IMR-90 (cell line): ENCODE data around the gene CAPS2. TPM values are rescaled to one million over a fixed set of nuclear protein-coding genes. Genes with fewer than 3 reads are reported as not detected.

ENCODE experiments used
- ATAC-seq: fragments of 200-7000 bp; cut with Tn5 transposase; 2 replicates; pipeline ENCODE4 v1.9.1; 2020; ENCODE audit warnings: low read depth, mild to moderate bottlenecking, moderate library complexity
- BruUV-seq: library from RNA; stranded (reverse); fragments of 400-500 nt; replicated peaks from 2 replicates; lab custom pipeline; 2021; lab: Mats Ljungman, UMichigan
- CTCF ChIA-PET: fragments of 300-600 bp; formaldehyde crosslinking; extraction: SDS; loops from one replicate; lab custom pipeline; 2021; ENCODE audit warnings: antibody characterized with exemption; lab: Yijun Ruan, JAX
- POLR2A ChIA-PET: fragments of 300-600 bp; sonication (Branson Sonifier 250); formaldehyde crosslinking; loops from one replicate; lab custom pipeline; 2022; ENCODE audit warnings: antibody characterized with exemption; ENCODE audit not compliant: unreplicated experiment; lab: Charles Lee
- DNase-seq: peaks from one replicate; pipeline ENCODE4 v3.0.0; 2013
- H2AFZ ChIP-seq: replicated peaks from 2 replicates; pipeline ENCODE3; 2013; ENCODE audit warnings: low read length, mild to moderate bottlenecking; ENCODE audit not compliant: poor library complexity
- H2AK5ac ChIP-seq: 2 replicates; pipeline ENCODE4 v1.6.1; 2013; ENCODE audit warnings: low read depth, low read length, inconsistent platforms
- H2AK9ac ChIP-seq: replicated peaks from 2 replicates; pipeline ENCODE3; 2013; ENCODE audit warnings: mild to moderate bottlenecking, low read depth, low read length, moderate library complexity; ENCODE audit not compliant: poor library complexity
- H2BK120ac ChIP-seq: 2 replicates; pipeline ENCODE4 v1.6.1; 2013; ENCODE audit warnings: low read depth, low read length, inconsistent platforms
- H2BK15ac ChIP-seq: 3 replicates; pipeline ENCODE4 v1.6.1; 2013; ENCODE audit warnings: low read depth, low read length, inconsistent platforms
- H2BK20ac ChIP-seq: 2 replicates; pipeline ENCODE4 v1.6.1; 2013; ENCODE audit warnings: low read depth, mild to moderate bottlenecking, inconsistent platforms, low read length, moderate library complexity
- H2BK5ac ChIP-seq: 2 replicates; pipeline ENCODE4 v1.6.1; 2013; ENCODE audit warnings: mild to moderate bottlenecking, low read depth, low read length, inconsistent platforms; ENCODE audit not compliant: poor library complexity, severe bottlenecking
- H3K14ac ChIP-seq: replicated peaks from 2 replicates; pipeline ENCODE4 v1.6.1; 2013; ENCODE audit warnings: low read depth, low read length, inconsistent platforms
- H3K18ac ChIP-seq: 2 replicates; pipeline ENCODE4 v1.6.1; 2013; ENCODE audit warnings: low read depth, low read length, control low read depth
- H3K23ac ChIP-seq: 2 replicates; pipeline ENCODE4 v1.6.1; 2013; ENCODE audit warnings: low read depth, low read length, inconsistent platforms
- H3K27ac ChIP-seq: 2 replicates; pipeline ENCODE4 v1.5.1; 2013; ENCODE audit warnings: mild to moderate bottlenecking, control low read depth, low read length; ENCODE audit not compliant: insufficient read depth
- H3K27me3 ChIP-seq: 2 replicates; pipeline ENCODE4 v1.6.1; 2013; ENCODE audit warnings: low read length; ENCODE audit not compliant: control insufficient read depth, insufficient read depth
- H3K36me3 ChIP-seq: 2 replicates; pipeline ENCODE4 v1.6.1; 2013; ENCODE audit warnings: low read length, mixed read lengths; ENCODE audit not compliant: control insufficient read depth, insufficient read depth
- H3K4ac ChIP-seq: 2 replicates; pipeline ENCODE4 v1.6.1; 2013; ENCODE audit warnings: low read depth, low read length, inconsistent platforms
- H3K4me1 ChIP-seq: 2 replicates; pipeline ENCODE4 v1.6.1; 2013; ENCODE audit warnings: low read length, mixed read lengths; ENCODE audit not compliant: control insufficient read depth, insufficient read depth
- H3K4me2 ChIP-seq: 2 replicates; pipeline ENCODE4 v1.6.1; 2013; ENCODE audit warnings: low read depth, mild to moderate bottlenecking, control low read depth, low read length, moderate library complexity
- H3K4me3 ChIP-seq: 2 replicates; pipeline ENCODE4 v1.5.1; 2013; ENCODE audit warnings: low read depth, mild to moderate bottlenecking, control low read depth, low read length, moderate library complexity; ENCODE audit not compliant: insufficient read depth
- H3K56ac ChIP-seq: 2 replicates; pipeline ENCODE4 v1.6.1; 2013; ENCODE audit warnings: low read length, inconsistent platforms; ENCODE audit not compliant: insufficient read depth; ENCODE audit errors: extremely low read depth
- H3K79me1 ChIP-seq, 2 experiments: 2 replicates each; pipeline ENCODE4 v1.6.1; 2013; ENCODE audit warnings: low read length in 2 of 2, inconsistent platforms in 1 of 2, low read depth in 1 of 2
- H3K9ac ChIP-seq: 2 replicates; pipeline ENCODE4 v1.6.1; 2013; ENCODE audit warnings: low read depth, low read length, control low read depth
- H3K9me1 ChIP-seq: 2 replicates; pipeline ENCODE4 v1.6.1; 2013; ENCODE audit warnings: low read length, inconsistent platforms; ENCODE audit not compliant: insufficient read depth
- H3K9me3 ChIP-seq: 2 replicates; pipeline ENCODE4 v1.6.1; 2013; ENCODE audit warnings: low read length; ENCODE audit not compliant: control insufficient read depth, insufficient read depth
- H4K20me1 ChIP-seq: 2 replicates; pipeline ENCODE4 v1.6.1; 2013; ENCODE audit warnings: low read length, inconsistent platforms; ENCODE audit not compliant: insufficient read depth
- H4K5ac ChIP-seq: 2 replicates; pipeline ENCODE4 v1.6.1; 2013; ENCODE audit warnings: mild to moderate bottlenecking, low read depth, low read length, control low read depth
- H4K8ac ChIP-seq, 2 experiments: 2 replicates each; pipeline ENCODE4 v1.6.1; 2013; ENCODE audit warnings: low read depth in 2 of 2, low read length in 2 of 2, control low read depth in 1 of 2, inconsistent platforms in 1 of 2
- H4K91ac ChIP-seq: 2 replicates; pipeline ENCODE4 v1.6.1; 2013; ENCODE audit warnings: low read depth, low read length, inconsistent platforms; ENCODE audit not compliant: insufficient read depth
- BHLHE40 ChIP-seq: fragments of 150-350 bp; IDR thresholded peaks from 2 replicates; pipeline ENCODE4 v1.6.1; 2016; ENCODE audit warnings: mild to moderate bottlenecking, low read depth, low read length
- CEBPB ChIP-seq: IDR thresholded peaks from 2 replicates; pipeline ENCODE4 v1.6.1; 2012; ENCODE audit warnings: low read depth, low read length, improper control_type of control experiment
- CHD1 ChIP-seq: IDR thresholded peaks from 2 replicates; pipeline ENCODE4 v1.6.1; 2012; ENCODE audit warnings: low read depth, low read length, improper control_type of control experiment
- MAFK ChIP-seq: IDR thresholded peaks from 2 replicates; pipeline ENCODE4 v1.6.1; 2012; ENCODE audit warnings: low read depth, low read length, improper control_type of control experiment
- MXI1 ChIP-seq: IDR thresholded peaks from 2 replicates; pipeline ENCODE4 v1.6.1; 2012; ENCODE audit warnings: low read depth, mild to moderate bottlenecking, low read length, moderate library complexity, borderline replicate concordance
- NFE2L2 ChIP-seq: fragments of 150-350 bp; IDR thresholded peaks from 2 replicates; pipeline ENCODE4 v1.6.1; 2016; ENCODE audit warnings: low read depth, mild to moderate bottlenecking, low read length
- POLR2A ChIP-seq: IDR thresholded peaks from 2 replicates; pipeline ENCODE4 v1.6.1; 2012; ENCODE audit warnings: mild to moderate bottlenecking, low read depth, low read length
- USF2 ChIP-seq: fragments of 150-350 bp; IDR thresholded peaks from 2 replicates; pipeline ENCODE4 v1.6.1; 2017; ENCODE audit warnings: mild to moderate bottlenecking, antibody characterized with exemption, low read length, low read depth
- WGBS, 2 experiments: methylation state at CpG; one replicate each; pipeline versions ENCODE4 v1.1.5 to v1.1.7; 2013; ENCODE audit warnings: missing lambda C conversion rate in 2 of 2; ENCODE audit not compliant: insufficient read length in 1 of 2; ENCODE audit errors: extremely low coverage in 2 of 2; 5-methylcytosine and 5-hydroxymethylcytosine counted together
- dilution Hi-C: fragments of 300-500 bp; cut with HindIII; formaldehyde crosslinking; loops from one replicate; pipeline ENCODE4 v1.14.3; 2018; ENCODE audit warnings: low sequenced_read_pairs; ENCODE audit not compliant: unreplicated experiment
- in situ Hi-C: fragments of 300-500 bp; cut with MboI; formaldehyde crosslinking; loops from 3 replicates; pipeline ENCODE4 v1.14.3; 2019; ENCODE audit warnings: low sequenced_read_pairs, inconsistent platforms, mixed read lengths
- intact Hi-C: fragments of 100-400 bp; cut with micrococcal nuclease; formaldehyde crosslinking; loops from 2 replicates; pipeline ENCODE4 v1.10.0; 2022
- polyA plus RNA-seq, 3 experiments: library from polyadenylated mRNA; depleted of rRNA; stranded (reverse); fragments of >200 nt; gene quantifications; 2 replicates each; pipeline ENCODE4 v1.2.3, GENCODE V29; 2012; ENCODE audit warnings: low replicate concordance in 1 of 3
- total RNA-seq: library from RNA; depleted of rRNA; stranded (reverse); fragments of >200 nt; gene quantifications from 2 replicates; pipeline ENCODE4 v1.2.3, GENCODE V29; 2012

Gene CAPS2
- total and polyA plus RNA-seq, 2 of the 4 experiments (the other 2 are of a cell fraction): 1.2 to 2.7 TPM

- TF ChIP-seq CHD1 (no peak), BHLHE40 (no peak), MXI1 (no peak), POLR2A (no peak), MAFK (no peak), CEBPB (no peak), USF2 (no peak), NFE2L2 (no peak)
- Histone ChIP-seq H4K8ac (no peak overlapping the region), H3K27ac (no peak overlapping the region), H3K4ac (no peak overlapping the region), H3K4me3 (no peak overlapping the region), H4K20me1 (no peaks in the 10 kb centered on the region), H3K14ac (no peak overlapping the region), H3K36me3 (no peaks in the 10 kb centered on the region), H3K18ac (no peak overlapping the region), H2AK5ac (no peak overlapping the region), H4K91ac (no peak overlapping the region), H3K4me2 (no peak overlapping the region), H3K9me1 (no peaks in the 10 kb centered on the region), H4K5ac (no peak overlapping the region), H3K9me3 (no peaks in the 10 kb centered on the region), H2BK15ac (no peak overlapping the region), H2BK20ac (no peak overlapping the region), H3K27me3 (no peaks in the 10 kb centered on the region), H2AK9ac (no peak overlapping the region), H2BK120ac (no peak overlapping the region), H3K4me1 (no peaks in the 10 kb centered on the region), H3K23ac (no peak overlapping the region), H2BK5ac (no peak overlapping the region), H3K79me1 (no peaks in the 10 kb centered on the region), H3K9ac (no peak overlapping the region), H3K56ac (no peak overlapping the region), H2AFZ (no peak overlapping the region)
- ChIA-PET CTCF (interaction anchor here (0.6 kb wide), 1 partner anchor 123 kb away, joined by 3 read pairs; no protein-coding TSS in a partner anchor), POLR2A (interaction anchor here (0.6 kb wide), 1 partner anchor 32 kb away, joined by 4 read pairs; no protein-coding TSS in a partner anchor)
- ATAC-seq: no peak
- no TSS peak for BruUV-seq
- no CpG with 5 or more reads among the region's 1 CpG for WGBS, 2 experiments
- intact Hi-C loops (no loop called here), in situ Hi-C loops (loop anchor here (25.0 kb wide), 1 partner anchor 604 kb away; no protein-coding TSS in a partner anchor), dilution Hi-C loops (no loop called here)
- DNase-seq: no peak
These were observed 39.1 kb downstream of the CAPS2 start for GRCh38 chr12:75291014-75291413.
